NCI-H345 (cell line): ENCODE measurements around the gene HRCT1.

Experiments
- DNase-seq: peaks from one replicate; lab custom pipeline; 2025; lab: John Stamatoyannopoulos, UW

Gene HRCT1

DNA sequence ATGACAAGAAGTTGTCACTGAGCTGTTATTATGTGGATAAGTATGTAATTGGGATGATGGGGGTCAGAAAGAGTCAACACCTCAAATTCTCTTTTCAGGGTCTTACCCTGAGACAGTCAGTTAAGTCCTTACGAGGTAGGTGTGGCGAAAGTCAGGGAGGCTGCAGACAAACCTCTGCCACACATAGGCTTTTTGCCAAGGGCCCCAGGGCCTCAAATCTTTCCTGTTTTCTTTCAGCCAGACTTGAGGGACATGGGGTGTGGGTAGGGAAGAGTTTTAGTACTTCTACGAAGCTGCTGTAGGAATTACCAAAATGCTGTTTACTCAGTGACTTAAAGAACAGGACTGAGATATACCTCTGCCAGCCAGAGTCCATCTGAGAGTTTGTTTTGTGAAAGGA is 38.2 kb downstream of the HRCT1 start:
- DNase-seq = no peak

DNA sequence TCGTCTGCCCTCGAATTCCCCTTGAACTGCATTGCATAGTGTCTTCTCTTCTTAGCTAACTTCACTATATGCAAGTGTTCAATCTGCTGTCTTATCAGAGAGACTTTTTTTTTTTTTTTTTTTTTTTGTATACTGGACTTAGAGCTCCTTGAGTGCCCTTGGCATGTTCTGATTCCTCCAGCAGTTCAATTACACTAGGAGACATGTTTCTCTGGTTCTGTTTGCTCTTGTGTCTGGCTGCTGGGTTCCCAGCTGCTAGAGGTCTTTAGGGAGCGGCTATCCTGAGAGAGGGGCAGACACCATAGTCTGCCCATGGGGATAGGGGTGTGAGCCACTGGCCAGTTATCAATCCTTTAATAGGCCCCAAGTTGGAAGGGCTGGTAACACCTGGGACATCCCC is 38.8 kb downstream of the HRCT1 start:
- DNase-seq = no peak

DNA sequence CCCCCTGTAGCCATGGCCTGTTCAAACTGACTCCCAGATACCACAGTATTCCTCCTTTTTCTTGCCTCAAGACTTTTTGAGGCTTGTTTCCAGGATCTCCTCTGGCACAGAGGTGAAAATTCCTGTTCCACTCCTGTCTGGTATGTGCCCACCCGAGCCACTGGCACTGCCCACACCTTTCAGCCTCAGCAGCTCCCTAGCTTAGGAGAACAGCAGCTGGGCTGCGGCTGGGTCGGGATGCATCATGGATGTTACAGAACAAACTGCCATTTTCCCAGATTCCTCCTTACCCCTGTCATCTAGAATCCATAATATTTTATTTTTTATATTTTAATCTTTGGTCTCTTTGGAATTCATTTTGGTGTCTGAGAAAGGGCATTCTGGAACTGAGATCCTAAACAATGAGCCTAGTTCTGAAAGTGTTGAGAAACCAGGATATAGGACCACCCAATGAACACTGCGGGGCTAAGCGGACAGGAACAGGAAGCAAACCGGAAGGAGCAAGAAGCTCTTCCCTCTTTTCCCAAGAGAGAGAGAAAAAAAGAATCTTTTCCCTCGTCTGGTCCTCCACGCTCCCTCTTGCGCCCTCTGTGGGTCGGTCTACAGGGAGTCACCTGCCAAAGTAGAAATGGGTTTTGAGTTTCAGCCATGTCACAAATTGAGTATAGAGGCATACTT is 39.5 kb downstream of the HRCT1 start:
- DNase-seq = peak; percentile 48

DNA sequence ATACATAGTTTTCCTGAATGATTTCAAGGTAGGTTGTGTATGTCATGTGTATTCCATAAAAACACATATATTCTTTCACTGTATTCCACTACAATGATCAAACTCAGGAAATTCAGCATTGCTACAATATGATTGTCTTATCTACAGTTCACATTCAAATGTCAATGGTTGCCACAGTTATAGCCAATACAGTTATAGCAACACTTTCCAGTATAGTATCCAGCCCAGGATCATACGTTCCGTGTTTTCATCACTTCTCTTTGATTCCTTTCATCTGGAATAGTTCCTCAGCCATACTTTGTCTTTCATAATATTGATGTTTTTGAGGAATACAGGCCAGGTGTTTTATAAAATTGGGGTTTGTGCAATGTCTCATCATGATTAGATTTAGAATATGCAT is 42.4 kb downstream of the HRCT1 start:
- no peak for DNase-seq

DNA sequence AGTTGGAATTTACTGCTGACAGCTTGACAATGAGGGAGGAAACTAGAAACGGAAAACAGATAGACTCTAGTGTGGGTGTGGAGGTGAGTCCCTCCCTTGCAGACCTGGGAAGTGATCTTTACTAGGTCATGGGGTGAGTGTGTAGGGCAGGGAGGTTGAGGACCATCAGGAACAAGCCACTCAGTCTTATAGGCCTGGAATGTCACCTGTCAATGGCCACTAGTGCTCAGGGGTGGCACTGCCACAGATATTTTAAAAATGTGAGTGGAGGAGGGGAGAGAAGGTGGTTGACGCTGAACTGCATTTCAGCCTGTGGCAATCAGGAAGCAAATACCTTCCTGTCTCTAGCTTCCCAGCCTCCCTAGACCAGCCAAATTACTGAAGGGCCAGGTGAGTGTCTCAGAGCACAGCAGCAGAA is 42.9 kb downstream of the HRCT1 start:
- no peak for DNase-seq

DNA sequence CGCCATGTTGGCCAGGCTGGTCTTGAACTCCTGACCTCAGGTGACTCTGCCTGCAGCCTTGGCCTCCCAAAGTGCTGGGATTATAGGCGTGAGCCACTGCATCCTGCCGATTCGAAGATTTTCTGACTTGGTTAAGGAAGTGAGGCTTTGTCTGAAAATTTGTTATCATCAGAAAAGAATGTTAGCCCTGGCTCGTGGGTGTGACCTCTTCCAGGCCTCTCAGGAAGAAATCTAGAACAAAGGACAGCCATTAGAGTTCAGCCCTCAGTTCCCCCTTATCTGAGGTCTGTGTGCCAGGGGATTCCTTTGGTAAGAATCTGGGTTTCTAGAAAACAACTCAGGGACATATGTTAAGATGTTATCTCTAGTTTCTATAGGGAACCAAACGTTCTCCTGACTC is 45.7 kb downstream of the HRCT1 start:
- no peak for DNase-seq

DNA sequence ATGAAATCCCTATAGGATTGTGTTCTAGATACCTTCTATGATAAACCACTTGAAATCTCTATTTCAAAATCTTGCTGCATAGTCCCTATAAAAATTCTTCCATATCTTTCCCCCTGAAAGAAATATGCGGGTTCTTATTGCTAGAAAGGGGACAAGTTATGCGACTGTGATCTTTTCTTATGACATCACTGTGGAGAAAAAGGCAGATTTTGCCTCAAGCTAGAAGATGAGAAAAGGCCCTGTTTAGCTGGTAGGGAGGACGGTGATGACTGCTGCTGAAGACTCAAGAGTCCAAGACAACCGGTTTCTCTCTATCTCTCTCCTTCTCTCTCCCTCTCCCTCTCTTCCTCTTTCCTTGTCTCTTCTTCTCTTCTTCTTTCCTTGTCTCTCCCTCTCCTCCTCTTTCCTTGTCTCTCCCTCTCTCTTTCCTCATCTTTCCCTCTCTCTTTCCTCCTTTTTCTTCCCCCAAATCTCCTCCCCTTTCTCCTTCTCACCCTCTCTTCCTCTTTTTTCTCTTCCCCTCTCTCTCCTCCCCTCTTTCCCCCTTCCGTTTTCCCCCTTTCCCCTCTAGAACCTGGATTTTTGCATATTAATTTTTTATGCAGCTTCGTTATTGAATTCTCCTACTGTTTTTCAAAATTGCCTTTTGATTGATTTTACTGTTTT is 46.7 kb downstream of the HRCT1 start:
- DNase-seq = no peak

DNA sequence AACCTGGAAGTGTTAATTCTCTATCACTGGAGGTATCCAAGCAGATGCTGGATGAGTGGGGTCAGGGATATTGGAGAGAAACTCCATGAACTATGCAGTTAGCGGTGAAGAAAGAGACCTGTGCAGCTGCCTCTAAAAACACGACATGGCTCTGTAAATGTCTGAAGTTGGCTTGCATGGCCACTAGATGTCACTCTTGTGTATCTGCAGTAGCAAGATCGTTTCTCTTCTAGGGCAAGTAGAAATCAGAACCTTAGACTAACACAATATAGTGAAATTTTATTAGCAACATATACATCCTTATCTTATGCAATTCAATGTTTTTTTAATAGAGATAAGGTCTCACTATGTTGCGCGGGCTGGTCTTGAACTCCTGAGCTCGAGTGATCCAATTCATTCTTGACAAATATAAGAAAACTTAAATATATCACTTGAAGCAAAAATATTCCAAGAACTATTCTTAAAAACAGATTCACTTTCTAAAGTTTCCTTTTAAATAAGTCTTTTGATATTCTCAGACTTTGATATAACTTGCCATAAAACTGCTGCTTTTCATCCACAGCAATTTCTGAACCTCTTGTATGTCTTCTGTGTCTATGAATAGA is 49.0 kb downstream of the HRCT1 start:
- DNase-seq = peak; percentile 76

DNA sequence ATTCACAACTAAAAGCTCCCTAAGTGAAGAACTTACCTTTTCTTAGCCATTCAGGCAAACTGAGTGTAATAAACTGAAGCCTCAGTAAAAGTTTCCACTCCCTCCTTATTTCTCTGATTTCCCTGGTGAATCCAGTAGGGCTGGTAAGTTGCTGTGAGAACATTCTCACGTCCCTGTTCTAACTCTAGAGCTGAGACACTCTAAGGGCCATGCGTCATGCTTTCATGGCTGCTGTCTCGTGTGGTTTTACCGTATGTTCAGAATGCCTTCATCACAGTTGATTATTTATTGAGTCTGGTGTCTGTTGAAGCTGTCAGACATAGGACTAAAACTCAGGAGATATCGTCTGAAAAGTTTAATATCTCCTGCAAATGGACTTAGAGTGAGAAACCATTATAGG is 50.6 kb downstream of the HRCT1 start:
- DNase-seq = no peak
